COLO668 (cell line): ENCODE results near the gene PCNT.

Source experiments
- DNase-seq: peaks from one replicate; lab custom pipeline; 2025; ENCODE audit not compliant: unreplicated experiment; lab: John Stamatoyannopoulos, UW

The PCNT gene

GRCh38 chr21:46379691-46380090, 55.7 kb downstream of the PCNT start:
- DNase-seq = no peak

- no peak for DNase-seq
Observed at GRCh38 chr21:46381541-46381940, 57.6 kb downstream of the PCNT start.

GRCh38 chr21:46384556-46384955, 60.6 kb downstream of the PCNT start:
- no peak for DNase-seq

- DNase-seq = no peak
Observed at GRCh38 chr21:46385846-46386733, 62.1 kb downstream of the PCNT start.

- DNase-seq = no peak
Observed at GRCh38 chr21:46386734-46387088, 62.8 kb downstream of the PCNT start.

- no peak for DNase-seq
Observed at GRCh38 chr21:46388206-46388880, 64.4 kb downstream of the PCNT start.

GRCh38 chr21:46388896-46389295, 64.9 kb downstream of the PCNT start:
- no peak for DNase-seq

GRCh38 chr21:46390603-46391545, 66.9 kb downstream of the PCNT start:
- no peak for DNase-seq

GRCh38 chr21:46391773-46392172, 67.8 kb downstream of the PCNT start:
- DNase-seq = no peak

- no peak for DNase-seq
Observed at GRCh38 chr21:46392921-46393320, 69.0 kb downstream of the PCNT start.

- peak; percentile 56 for DNase-seq
Observed at GRCh38 chr21:46393451-46393940, 69.5 kb downstream of the PCNT start.

GRCh38 chr21:46393941-46394594, 70.1 kb downstream of the PCNT start:
- peak; percentile 64 for DNase-seq

GRCh38 chr21:46394595-46395104, 70.7 kb downstream of the PCNT start:
- DNase-seq = peak; percentile 51

- no peak for DNase-seq
Observed at GRCh38 chr21:46397211-46397905, 73.4 kb downstream of the PCNT start.

- no peak for DNase-seq
Observed at GRCh38 chr21:46397993-46398392, 74.0 kb downstream of the PCNT start.

- DNase-seq = no peak
Observed at GRCh38 chr21:46399129-46399528, 75.2 kb downstream of the PCNT start.

- DNase-seq = no peak
Observed at GRCh38 chr21:46399686-46400085, 75.7 kb downstream of the PCNT start.

- no peak for DNase-seq
Observed at GRCh38 chr21:46401186-46401910, 77.4 kb downstream of the PCNT start.

- DNase-seq = no peak
Observed at GRCh38 chr21:46402421-46402820, 78.5 kb downstream of the PCNT start.
